Chondrocyte (in vitro differentiated cells): ENCODE data around the gene FAM177B. TPM values are rescaled to one million over a fixed set of nuclear protein-coding genes. Genes with fewer than 3 reads are reported as not detected.

ENCODE experiments used
- DNase-seq: peaks from one replicate; pipeline ENCODE4 v3.0.0; 2021; ENCODE audit warnings: mixed read lengths, low spot score
- H3K27ac Mint-ChIP-seq: one replicate; pipeline ENCODE4 v1.8.0; 2021; ENCODE audit warnings: mild to moderate bottlenecking, moderate library complexity, mixed read lengths; ENCODE audit not compliant: unreplicated experiment
- H3K27me3 Mint-ChIP-seq: 2 replicates; pipeline ENCODE4 v1.8.0; 2021; ENCODE audit warnings: low read depth, mixed read lengths
- H3K36me3 Mint-ChIP-seq: 2 replicates; pipeline ENCODE4 v1.8.0; 2021; ENCODE audit warnings: low read depth, mixed read lengths
- H3K4me1 Mint-ChIP-seq: 2 replicates; pipeline ENCODE4 v1.8.0; 2021; ENCODE audit warnings: low read depth, mild to moderate bottlenecking, mixed read lengths
- H3K4me3 Mint-ChIP-seq: one replicate; pipeline ENCODE4 v1.8.0; 2021; ENCODE audit warnings: mild to moderate bottlenecking, moderate library complexity, mixed read lengths; ENCODE audit not compliant: unreplicated experiment
- H3K9me3 Mint-ChIP-seq: 2 replicates; pipeline ENCODE4 v1.8.0; 2021; ENCODE audit warnings: low read depth, mixed read lengths
- CTCF ChIP-seq: fragments of 200-600 bp; sonication (generic); IDR thresholded peaks from 2 replicates; pipeline ENCODE4 v1.5.0; 2021; ENCODE audit warnings: antibody characterized with exemption, mild to moderate bottlenecking, moderate library complexity
- total RNA-seq: library from RNA; stranded (reverse); gene quantifications from 3 replicates; pipeline ENCODE4 v1.2.1, GENCODE V29; 2021

FAM177B gene
- total RNA-seq, 1 donor from 2014 or later = not detected

DNA sequence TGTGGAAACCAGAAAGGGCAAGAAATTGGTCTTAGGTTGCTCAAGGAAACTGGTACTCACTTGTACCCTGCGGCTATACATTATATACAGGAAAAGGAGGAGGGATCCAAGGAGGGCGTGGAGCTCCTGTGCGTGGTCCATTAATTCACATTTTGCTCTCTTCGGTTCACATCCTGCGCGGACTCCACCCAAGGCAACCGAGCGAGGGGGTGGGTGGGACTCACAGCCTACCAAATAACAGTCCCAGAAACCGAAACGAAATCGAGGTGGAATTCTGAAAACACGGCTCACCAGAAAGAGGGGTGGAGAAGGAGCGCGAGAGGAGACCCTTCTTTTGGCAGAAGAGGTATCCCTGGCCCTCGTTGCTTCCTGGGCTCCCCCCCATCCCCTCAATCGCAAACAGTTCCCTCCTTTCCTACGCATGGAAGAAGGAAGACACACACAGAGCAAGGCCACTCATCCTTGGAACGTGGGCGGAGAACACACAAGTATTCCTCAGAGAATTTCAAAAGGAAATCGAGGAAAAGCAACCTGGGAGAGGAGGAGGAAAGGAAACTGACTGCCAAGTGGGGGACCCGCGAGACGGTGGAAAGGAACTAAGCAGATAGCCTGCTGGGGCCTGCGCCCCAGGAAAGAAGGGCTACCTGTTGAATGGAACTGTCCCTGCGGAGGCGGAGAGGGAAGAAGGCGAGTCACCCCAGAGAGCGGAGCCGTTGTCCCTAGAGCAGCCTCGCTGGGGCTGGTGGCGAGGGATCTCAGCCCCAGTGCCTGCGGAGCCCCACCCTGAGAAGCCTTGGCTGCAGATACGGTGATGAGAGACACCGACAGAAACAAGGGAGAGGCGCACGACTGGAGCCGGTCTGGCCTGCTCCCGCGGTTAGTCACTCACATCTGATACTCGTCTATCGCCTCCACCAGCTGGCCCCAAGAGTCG, 25.4 kb upstream of the FAM177B start:
- DNase-seq = no peak
- no peaks in the 10 kb centered on the region for H3K9me3 Mint-ChIP-seq
- peak overlapping the region; percentile 92 for H3K4me3 Mint-ChIP-seq
- no peak for TF ChIP-seq CTCF
- peaks cover 43% of the 10 kb centered on the region for H3K4me1 Mint-ChIP-seq
- peaks cover 1% of the 10 kb centered on the region for H3K36me3 Mint-ChIP-seq
- H3K27me3 Mint-ChIP-seq = no peaks in the 10 kb centered on the region
- H3K27ac Mint-ChIP-seq = peak overlapping the region; percentile 100

DNA sequence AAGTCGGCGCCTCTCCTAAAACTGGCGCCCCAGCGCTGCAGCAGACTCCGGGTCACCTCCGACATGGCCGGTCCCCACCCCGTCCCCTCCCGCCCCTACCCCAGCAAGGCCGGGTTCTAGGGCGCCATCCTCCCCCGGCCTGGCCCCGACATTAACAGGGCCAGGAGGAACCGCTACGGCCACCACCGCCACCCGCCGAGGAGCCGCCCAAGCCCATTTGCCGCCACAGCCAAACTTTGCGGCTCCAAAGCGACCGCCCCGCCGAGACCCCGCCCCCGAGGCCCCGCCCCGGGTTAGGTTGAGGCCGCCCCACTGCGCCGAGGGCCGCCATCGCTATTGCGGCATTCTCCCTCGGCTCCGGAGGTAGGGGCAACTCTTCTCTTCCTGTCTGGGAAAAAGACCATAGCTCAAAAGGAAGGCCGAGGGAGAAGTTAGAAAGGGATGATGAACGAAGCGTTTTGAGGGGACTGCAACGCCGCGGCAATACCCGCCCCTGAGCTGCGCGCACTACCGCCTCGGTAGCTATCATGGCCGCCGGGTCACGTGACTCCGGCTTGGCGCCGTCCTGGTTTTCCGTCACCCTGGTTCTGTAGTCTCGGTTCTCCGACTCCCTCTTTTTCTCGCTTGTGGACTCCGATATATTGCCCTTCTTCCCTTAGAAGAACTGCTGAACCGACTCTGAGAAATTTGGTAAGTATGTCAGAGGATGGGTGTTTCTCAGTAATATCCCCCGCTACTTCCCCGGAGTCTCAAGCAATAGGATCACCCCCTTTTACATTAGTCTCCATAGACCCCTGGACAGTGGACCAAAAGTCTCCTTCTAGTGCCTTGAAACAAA, 24.5 kb upstream of the FAM177B start, which contains the start of the genes AIDA and BROX:
TSS of gene AIDA (minus strand) at position 239 of the 838 bp plus-strand sequence. CDS start at position 65, 174 bp downstream.
TSS of gene BROX (plus strand) at position 312 of the 838 bp plus-strand sequence. CDS start 3,136 bp downstream, outside the sequence.
- peaks cover 3% of the 10 kb centered on the region for H3K36me3 Mint-ChIP-seq
- no peaks in the 10 kb centered on the region for H3K9me3 Mint-ChIP-seq
- no peak for TF ChIP-seq CTCF
- DNase-seq = peak; percentile 96
- H3K4me1 Mint-ChIP-seq = peaks cover 42% of the 10 kb centered on the region
- H3K4me3 Mint-ChIP-seq = peak within 1 kb of the TSS; percentile 92
- H3K27ac Mint-ChIP-seq = peak within 1 kb of the TSS; percentile 100
- H3K27me3 Mint-ChIP-seq = no peaks in the 10 kb centered on the region

- DNase-seq = peak; percentile 95
- Mint-ChIP-seq H3K27ac (peak overlapping the region; percentile 100), H3K9me3 (no peaks in the 10 kb centered on the region), H3K36me3 (peaks cover 6% of the 10 kb centered on the region), H3K27me3 (no peaks in the 10 kb centered on the region), H3K4me1 (peaks cover 39% of the 10 kb centered on the region), H3K4me3 (peak overlapping the region; percentile 92)
- no peak for TF ChIP-seq CTCF
Measured at GRCh38 chr1:222713091-222713961, 23.7 kb upstream of the FAM177B start.

GRCh38 chr1:222716393-222716792, 20.6 kb upstream of the FAM177B start:
- H3K27ac Mint-ChIP-seq = no peak overlapping the region
- TF ChIP-seq CTCF = no peak
- H3K27me3 Mint-ChIP-seq = no peaks in the 10 kb centered on the region
- DNase-seq = no peak
- H3K4me1 Mint-ChIP-seq = peaks cover 11% of the 10 kb centered on the region
- no peak overlapping the region for H3K4me3 Mint-ChIP-seq
- H3K36me3 Mint-ChIP-seq = peaks cover 18% of the 10 kb centered on the region
- H3K9me3 Mint-ChIP-seq = no peaks in the 10 kb centered on the region
